Measurements from ENCODE around the gene HTRA2. TPM values are rescaled to one million over a fixed set of nuclear protein-coding genes. Genes with fewer than 3 reads are reported as not detected.

The HTRA2 gene
- total RNA-seq, 1 donor from 2014 or later, result 24.2 TPM

- Mint-ChIP-seq H3K27me3 (ENCODE audit: low read depth) (peaks cover 18% of the 10 kb centered on the region), H3K4me3 (ENCODE audit: unreplicated experiment) (peak overlapping the region; percentile 71), H3K36me3 (ENCODE audit: low read depth) (peaks cover 12% of the 10 kb centered on the region), H3K9me3 (ENCODE audit: low read depth) (no peaks in the 10 kb centered on the region), H3K27ac (ENCODE audit: unreplicated experiment) (peak overlapping the region; percentile 85), H3K4me1 (ENCODE audit: low read depth) (peaks cover 68% of the 10 kb centered on the region)
- peak; percentile 71 for TF ChIP-seq CTCF (IDR thresholded peaks at IDR 0.05)
- no peak for DNase-seq (ENCODE audit: low spot score)
Observed at GRCh38 chr2:74502720-74503505, 26.8 kb upstream of the HTRA2 start.

- DNase-seq (ENCODE audit: low spot score), result no peak
- peaks cover 65% of the 10 kb centered on the region for H3K4me1 Mint-ChIP-seq (ENCODE audit: low read depth)
- peak overlapping the region; percentile 71 for H3K4me3 Mint-ChIP-seq (ENCODE audit: unreplicated experiment)
- H3K9me3 Mint-ChIP-seq (ENCODE audit: low read depth), result no peaks in the 10 kb centered on the region
- no peak for TF ChIP-seq CTCF (IDR thresholded peaks at IDR 0.05)
- peaks cover 14% of the 10 kb centered on the region for H3K36me3 Mint-ChIP-seq (ENCODE audit: low read depth)
- peaks cover 14% of the 10 kb centered on the region for H3K27me3 Mint-ChIP-seq (ENCODE audit: low read depth)
- peak overlapping the region; percentile 85 for H3K27ac Mint-ChIP-seq (ENCODE audit: unreplicated experiment)
Observed at GRCh38 chr2:74503506-74504475, 25.9 kb upstream of the HTRA2 start.

- H3K9me3 Mint-ChIP-seq (ENCODE audit: low read depth), result no peaks in the 10 kb centered on the region
- H3K4me1 Mint-ChIP-seq (ENCODE audit: low read depth), result peaks cover 60% of the 10 kb centered on the region
- no peak for TF ChIP-seq CTCF (IDR thresholded peaks at IDR 0.05)
- H3K36me3 Mint-ChIP-seq (ENCODE audit: low read depth), result peaks cover 14% of the 10 kb centered on the region
- peak overlapping the region; percentile 84 for H3K27ac Mint-ChIP-seq (ENCODE audit: unreplicated experiment)
- H3K27me3 Mint-ChIP-seq (ENCODE audit: low read depth), result peaks cover 10% of the 10 kb centered on the region
- no peak for DNase-seq (ENCODE audit: low spot score)
- H3K4me3 Mint-ChIP-seq (ENCODE audit: unreplicated experiment), result peak overlapping the region; percentile 71
Observed at GRCh38 chr2:74504591-74504990, 25.1 kb upstream of the HTRA2 start.

GRCh38 chr2:74505448-74506246 lies 24.1 kb upstream of the HTRA2 start:
- H3K27me3 Mint-ChIP-seq (ENCODE audit: low read depth), result peaks cover 15% of the 10 kb centered on the region
- peak overlapping the region; percentile 8 for H3K27ac Mint-ChIP-seq (ENCODE audit: unreplicated experiment)
- H3K9me3 Mint-ChIP-seq (ENCODE audit: low read depth), result no peaks in the 10 kb centered on the region
- peaks cover 14% of the 10 kb centered on the region for H3K36me3 Mint-ChIP-seq (ENCODE audit: low read depth)
- TF ChIP-seq CTCF (IDR thresholded peaks at IDR 0.05), result no peak
- H3K4me1 Mint-ChIP-seq (ENCODE audit: low read depth), result peaks cover 60% of the 10 kb centered on the region
- DNase-seq (ENCODE audit: low spot score), result no peak
- H3K4me3 Mint-ChIP-seq (ENCODE audit: unreplicated experiment), result peak overlapping the region; percentile 100
